ENCODE results near the gene RAB8B.
A peak's percentile ranks its signal among the peaks of the same experiment; 100 is the strongest.

The RAB8B gene

GRCh38 chr15:63188926-63189871 is at the start of gene RAB8B:
TSS of gene RAB8B (plus strand) at chr15:63189606. CDS start at chr15:63189625, 19 bp downstream.
- DNase-seq: peak; percentile 72

- no peak for DNase-seq
These were observed 48.5 kb upstream of the RAB8B start for GRCh38 chr15:63140936-63141335.

- no peak for DNase-seq
These were observed 44.0 kb upstream of the RAB8B start for GRCh38 chr15:63145426-63145825.

GRCh38 chr15:63146684-63147083 is 42.7 kb upstream of the RAB8B start:
- no peak for DNase-seq

- DNase-seq: no peak
These were observed 37.7 kb upstream of the RAB8B start for GRCh38 chr15:63151665-63152064.

- DNase-seq: no peak
These were observed 33.9 kb upstream of the RAB8B start for GRCh38 chr15:63155486-63155885.

GRCh38 chr15:63156086-63156710 is 33.2 kb upstream of the RAB8B start:
- DNase-seq: no peak

- no peak for DNase-seq
These were observed 32.7 kb upstream of the RAB8B start for GRCh38 chr15:63156755-63157117.

GRCh38 chr15:63157118-63157843 is 32.1 kb upstream of the RAB8B start, which contains the start of gene RPS27L:
TSS of gene RPS27L (minus strand) at chr15:63157477. CDS start at chr15:63157405, 72 bp downstream.
- DNase-seq: peak; percentile 45

- no peak for DNase-seq
These were observed 31.4 kb upstream of the RAB8B start for GRCh38 chr15:63157891-63158431.

- DNase-seq: no peak
These were observed 28.8 kb upstream of the RAB8B start for GRCh38 chr15:63160638-63161037.

- DNase-seq: no peak
These were observed 26.2 kb upstream of the RAB8B start for GRCh38 chr15:63163217-63163616.

- no peak for DNase-seq
These were observed 24.1 kb upstream of the RAB8B start for GRCh38 chr15:63165166-63165859.

- DNase-seq: no peak
These were observed 23.2 kb upstream of the RAB8B start for GRCh38 chr15:63166219-63166618.

GRCh38 chr15:63169788-63170187 is 19.6 kb upstream of the RAB8B start:
- no peak for DNase-seq

GRCh38 chr15:63172376-63172775 is 17.0 kb upstream of the RAB8B start:
- DNase-seq: no peak

- DNase-seq: no peak
These were observed 16.5 kb upstream of the RAB8B start for GRCh38 chr15:63172851-63173451.

- DNase-seq: no peak
These were observed 13.1 kb upstream of the RAB8B start for GRCh38 chr15:63176302-63176701.

- DNase-seq: no peak
These were observed 11.4 kb upstream of the RAB8B start for GRCh38 chr15:63178034-63178433.

- no peak for DNase-seq
These were observed 8.7 kb upstream of the RAB8B start for GRCh38 chr15:63180746-63181145.

- DNase-seq: no peak
These were observed 7.8 kb upstream of the RAB8B start for GRCh38 chr15:63181648-63182047.

- no peak for DNase-seq
These were observed 4.2 kb upstream of the RAB8B start for GRCh38 chr15:63185206-63185605.

Data from NCI-H2029 (cell line).